GM23338 (cell line): Measurements from ENCODE around the gene RFPL2. TPM values are rescaled to one million over a fixed set of nuclear protein-coding genes. Genes with fewer than 3 reads are reported as not detected.

Experiments used
- ATAC-seq: fragments of 200-7000 bp; cut with Tn5 transposase; 3 replicates; pipeline ENCODE4 v1.9.1; 2020
- DNase-seq: peaks from one replicate; pipeline ENCODE4 v3.0.0-alpha.2; 2015; ENCODE audit warnings: low spot score
- H2AFZ ChIP-seq: fragments of 200-600 bp; sonication (generic); 2 replicates; pipeline ENCODE4 v1.8.0; 2016; ENCODE audit warnings: antibody characterized with exemption, mild to moderate bottlenecking, moderate library complexity
- H3F3A ChIP-seq: fragments of 200-600 bp; sonication (generic); replicated peaks from 2 replicates; pipeline ENCODE4 v1.8.0; 2017; ENCODE audit warnings: antibody characterized with exemption, mixed run types, low read depth
- H3K27ac ChIP-seq: fragments of 200-600 bp; sonication (generic); 2 replicates; pipeline ENCODE4 v1.6.1; 2016; ENCODE audit warnings: low read depth
- H3K27me3 ChIP-seq: fragments of 200-600 bp; sonication (generic); 2 replicates; pipeline ENCODE4 v1.8.0; 2016; ENCODE audit warnings: mild to moderate bottlenecking, mixed run types, moderate library complexity; ENCODE audit not compliant: insufficient read depth
- H3K36me3 ChIP-seq: fragments of 200-600 bp; sonication (generic); 2 replicates; pipeline ENCODE4 v1.8.0; 2016; ENCODE audit warnings: mild to moderate bottlenecking; ENCODE audit not compliant: insufficient read depth
- H3K4me1 ChIP-seq: fragments of 200-600 bp; sonication (generic); 2 replicates; pipeline ENCODE4 v1.8.0; 2016; ENCODE audit warnings: mild to moderate bottlenecking, moderate library complexity; ENCODE audit not compliant: insufficient read depth
- H3K4me2 ChIP-seq: fragments of 200-600 bp; sonication (generic); 2 replicates; pipeline ENCODE4 v1.7.1; 2017; ENCODE audit warnings: mixed run types
- H3K4me3 ChIP-seq: fragments of 200-600 bp; sonication (generic); 2 replicates; pipeline ENCODE4 v1.6.1; 2016; ENCODE audit warnings: mixed run types
- H3K79me2 ChIP-seq: fragments of 200-600 bp; sonication (generic); replicated peaks from 2 replicates; pipeline ENCODE4 v1.8.0; 2017; ENCODE audit warnings: mild to moderate bottlenecking; ENCODE audit not compliant: insufficient read depth
- H3K9me2 ChIP-seq: fragments of 200-600 bp; sonication (generic); 2 replicates; pipeline ENCODE4 v1.8.0; 2017; ENCODE audit not compliant: insufficient read depth
- H4K20me1 ChIP-seq: fragments of 200-600 bp; sonication (generic); replicated peaks from 2 replicates; pipeline ENCODE4 v1.8.0; 2017; ENCODE audit warnings: mild to moderate bottlenecking; ENCODE audit not compliant: insufficient read depth
- H3K27ac Mint-ChIP-seq: 2 replicates; pipeline ENCODE4 v1.8.0; 2020; ENCODE audit warnings: inconsistent platforms, mild to moderate bottlenecking, moderate library complexity, mixed read lengths
- H3K27me3 Mint-ChIP-seq: 3 replicates; pipeline ENCODE4 v1.8.0; 2022; ENCODE audit warnings: low read depth, mild to moderate bottlenecking, moderate library complexity, mixed read lengths, inconsistent platforms; ENCODE audit not compliant: insufficient read depth, poor library complexity
- H3K36me3 Mint-ChIP-seq: 3 replicates; pipeline ENCODE4 v1.8.0; 2021; ENCODE audit warnings: low read depth, mild to moderate bottlenecking, inconsistent platforms, moderate library complexity, mixed read lengths
- H3K4me1 Mint-ChIP-seq: 3 replicates; pipeline ENCODE4 v1.8.0; 2020; ENCODE audit warnings: mild to moderate bottlenecking, inconsistent platforms, mixed read lengths
- H3K4me3 Mint-ChIP-seq: 3 replicates; pipeline ENCODE4 v1.8.0; 2021; ENCODE audit warnings: moderate library complexity, mild to moderate bottlenecking, inconsistent platforms, mixed read lengths
- H3K9me3 Mint-ChIP-seq: 3 replicates; pipeline ENCODE4 v1.8.0; 2020; ENCODE audit warnings: moderate library complexity, mild to moderate bottlenecking, inconsistent platforms, mixed read lengths
- CREB1 ChIP-seq: fragments of 250-450 bp; sonication (Bioruptor Pico); IDR thresholded peaks from 2 replicates; pipeline ENCODE4 v1.5.0; 2020; ENCODE audit warnings: low read depth, mild to moderate bottlenecking, moderate library complexity
- CTCF ChIP-seq, 2 experiments: fragments of 200-600 bp in 1 of 2; sonication (generic) in 1 of 2; conservative IDR thresholded peaks; 2 replicates each; pipeline versions ENCODE4 v1.5.1 to v1.6.1; 2016 to 2017; ENCODE audit warnings: antibody characterized with exemption in 2 of 2, low read depth in 2 of 2, mild to moderate bottlenecking in 2 of 2, moderate library complexity in 1 of 2
- ETS1 ChIP-seq: IDR thresholded peaks from 2 replicates; pipeline ENCODE4 v1.6.1; 2016; ENCODE audit warnings: antibody characterized with exemption
- EZH2 ChIP-seq: fragments of 200-600 bp; sonication (generic); IDR thresholded peaks from one replicate; pipeline ENCODE4 v1.8.0; 2017; ENCODE audit warnings: antibody characterized with exemption, mild to moderate bottlenecking, low read depth; ENCODE audit not compliant: unreplicated experiment
- EZH2phosphoT487 ChIP-seq: fragments of 200-600 bp; sonication (generic); IDR thresholded peaks from one replicate; pipeline ENCODE4 v1.8.1; 2018; ENCODE audit warnings: antibody characterized with exemption; ENCODE audit not compliant: unreplicated experiment
- JUNB ChIP-seq: IDR thresholded peaks from one replicate; pipeline ENCODE4 v1.6.1; 2016; ENCODE audit warnings: antibody characterized with exemption; ENCODE audit not compliant: unreplicated experiment
- NANOG ChIP-seq: IDR thresholded peaks from 2 replicates; pipeline ENCODE4 v1.6.1; 2016; ENCODE audit warnings: antibody characterized with exemption, borderline replicate concordance
- POLR2AphosphoS5 ChIP-seq: IDR thresholded peaks from 2 replicates; pipeline ENCODE4 v1.6.1; 2016; ENCODE audit warnings: antibody characterized with exemption, low read depth
- REST ChIP-seq: IDR thresholded peaks from one replicate; pipeline ENCODE4 v1.6.1; 2018; ENCODE audit warnings: antibody characterized with exemption; ENCODE audit not compliant: unreplicated experiment
- STAT1 ChIP-seq: IDR thresholded peaks from one replicate; pipeline ENCODE4 v1.6.1; 2016; ENCODE audit warnings: antibody characterized with exemption; ENCODE audit not compliant: unreplicated experiment
- ZNF114 ChIP-seq: fragments of 250-450 bp; sonication (Bioruptor Pico); IDR thresholded peaks from 2 replicates; pipeline ENCODE4 v1.5.0; 2020; ENCODE audit warnings: mild to moderate bottlenecking, moderate library complexity
- ZNF331 ChIP-seq: fragments of 250-450 bp; sonication (Bioruptor Pico); IDR thresholded peaks from 2 replicates; pipeline ENCODE4 v1.5.0; 2020; ENCODE audit warnings: low read depth, mild to moderate bottlenecking, moderate library complexity
- ZNF462 ChIP-seq: fragments of 250-450 bp; sonication (Bioruptor Pico); IDR thresholded peaks from 2 replicates; pipeline ENCODE4 v1.5.0; 2020; ENCODE audit warnings: mild to moderate bottlenecking, moderate library complexity
- polyA plus RNA-seq: library from polyadenylated mRNA; unstranded; fragments of >200 nt; fragmentation: Nextera tagmentation; extraction: Ambion mirVana; gene quantifications from 2 replicates; pipeline ENCODE4 v1.2.1, GENCODE V29; 2016
- total RNA-seq: library from RNA; depleted of rRNA; stranded (reverse); fragments of >200 nt; shearing (Covaris generic); gene quantifications from 2 replicates; pipeline ENCODE4 v1.2.3, GENCODE V29; 2014

The RFPL2 gene
- total and polyA plus RNA-seq, 2 experiments from 2014 or later = 0.45 TPM; not detected in 1

GRCh38 chr22:32248276-32248675 is 43.4 kb upstream of the RFPL2 start (continued):
- TF ChIP-seq ETS1 (no peak), CREB1 (CRISPR knock-in tag) (no peak), JUNB (no peak), EZH2 (no peak), REST (no peak), CTCF (conservative IDR thresholded peaks at IDR 0.05; ENCODE audit: low read depth in 2 of 2) (no peak), POLR2AphosphoS5 (no peak), NANOG (no peak), ZNF331 (CRISPR knock-in tag) (no peak), EZH2phosphoT487 (no peak), ZNF114 (CRISPR knock-in tag) (no peak), STAT1 (no peak)

- H3K4me3 ChIP-seq = no peak overlapping the region
- no peak for DNase-seq
- no peak overlapping the region for H2AFZ ChIP-seq
- no peaks in the 10 kb centered on the region; the same call in 1 of the 2 replicates for H3K27me3 ChIP-seq
- 0 out of 2 replicates have a peak, but pooled peaks cover 2% of the 10 kb centered on the region for H3K9me2 ChIP-seq
- no peaks in the 10 kb centered on the region for H3K4me1 ChIP-seq
- no peak overlapping the region for H3K27ac ChIP-seq
- H3K9me3 Mint-ChIP-seq = peaks cover 3% of the 10 kb centered on the region; the same call in 1 of the 3 replicates
- H3K27ac Mint-ChIP-seq = no peak overlapping the region
- no peak overlapping the region for H3K4me3 Mint-ChIP-seq
- H3K4me1 Mint-ChIP-seq = no peaks in the 10 kb centered on the region
- no peaks in the 10 kb centered on the region for H3K36me3 Mint-ChIP-seq
- H3F3A ChIP-seq = no peaks in the 10 kb centered on the region
- H3K79me2 ChIP-seq = no peaks in the 10 kb centered on the region
- ATAC-seq = no peak
- H3K36me3 ChIP-seq = no peaks in the 10 kb centered on the region
- H4K20me1 ChIP-seq = no peaks in the 10 kb centered on the region
- H3K27me3 Mint-ChIP-seq = peaks cover 5% of the 10 kb centered on the region
- no peak overlapping the region for H3K4me2 ChIP-seq
- TF ChIP-seq ZNF462 = no peak
Observed at GRCh38 chr22:32246166-32246565, 41.3 kb upstream of the RFPL2 start.
